ENCODE data around the gene CGB7.

DNA sequence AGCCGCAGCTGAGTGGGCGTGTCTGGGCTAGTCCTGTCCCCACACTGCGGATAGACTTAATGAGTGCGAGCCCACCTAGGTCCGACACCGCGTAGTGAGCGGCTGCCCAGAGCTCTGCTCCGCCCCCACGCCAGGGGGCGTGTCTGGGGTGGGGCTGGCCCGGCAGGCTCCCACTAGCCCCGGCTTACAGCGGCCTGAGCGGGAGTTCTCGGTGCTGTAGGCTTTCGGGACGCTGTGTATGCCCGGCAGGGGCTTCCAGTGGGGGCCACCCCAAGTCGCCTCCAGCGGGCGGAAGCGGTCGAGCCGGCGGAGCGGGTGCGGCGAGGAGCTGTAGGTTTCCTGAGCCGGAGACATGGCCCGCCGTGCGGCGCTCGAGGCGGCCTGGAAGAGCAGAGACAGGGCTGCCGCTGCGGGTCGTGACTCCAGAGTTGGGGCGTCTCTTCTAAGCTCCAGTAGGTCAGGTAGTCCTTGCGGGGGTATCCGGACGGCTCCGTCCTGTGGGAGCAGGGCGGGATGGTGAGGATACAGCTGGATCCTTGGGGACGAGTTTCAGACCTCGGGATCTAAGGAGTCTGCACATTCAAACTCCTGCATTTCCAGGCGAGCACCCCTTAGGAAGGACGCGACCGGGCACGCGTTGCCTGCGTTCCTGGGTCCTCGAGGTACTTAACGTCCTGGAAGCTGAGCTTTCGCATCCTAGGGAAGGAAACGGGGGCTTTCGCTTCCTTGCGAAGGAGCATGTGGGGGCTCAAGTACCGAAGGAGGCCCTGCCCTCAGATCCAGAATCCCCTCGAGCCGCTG is 1.2 kb downstream of the CGB7 start:
- TF ChIP-seq, protein P1, sequence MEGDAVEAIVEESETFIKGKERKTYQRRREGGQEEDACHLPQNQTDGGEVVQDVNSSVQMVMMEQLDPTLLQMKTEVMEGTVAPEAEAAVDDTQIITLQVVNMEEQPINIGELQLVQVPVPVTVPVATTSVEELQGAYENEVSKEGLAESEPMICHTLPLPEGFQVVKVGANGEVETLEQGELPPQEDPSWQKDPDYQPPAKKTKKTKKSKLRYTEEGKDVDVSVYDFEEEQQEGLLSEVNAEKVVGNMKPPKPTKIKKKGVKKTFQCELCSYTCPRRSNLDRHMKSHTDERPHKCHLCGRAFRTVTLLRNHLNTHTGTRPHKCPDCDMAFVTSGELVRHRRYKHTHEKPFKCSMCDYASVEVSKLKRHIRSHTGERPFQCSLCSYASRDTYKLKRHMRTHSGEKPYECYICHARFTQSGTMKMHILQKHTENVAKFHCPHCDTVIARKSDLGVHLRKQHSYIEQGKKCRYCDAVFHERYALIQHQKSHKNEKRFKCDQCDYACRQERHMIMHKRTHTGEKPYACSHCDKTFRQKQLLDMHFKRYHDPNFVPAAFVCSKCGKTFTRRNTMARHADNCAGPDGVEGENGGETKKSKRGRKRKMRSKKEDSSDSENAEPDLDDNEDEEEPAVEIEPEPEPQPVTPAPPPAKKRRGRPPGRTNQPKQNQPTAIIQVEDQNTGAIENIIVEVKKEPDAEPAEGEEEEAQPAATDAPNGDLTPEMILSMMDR (IDR thresholded peaks at IDR 0.05) = peak in 2 of 4 experiments; percentile 27 to 29
- TF ChIP-seq POLR2A (IDR thresholded peaks at IDR 0.05) = no peak
- TF ChIP-seq EP300 (IDR thresholded peaks at IDR 0.05) = no peak

All from sigmoid colon (tissue), 4 donors.